Natural killer cell (primary cell): ENCODE results near the gene DGLUCY. TPM values are rescaled to one million over a fixed set of nuclear protein-coding genes. Genes with fewer than 3 reads are reported as not detected.
A peak's percentile ranks its signal among the peaks of the same experiment; 100 is the strongest.

Experiments used
- ATAC-seq, 3 donors: fragments of 150-1000 bp in 2 of 3; fragments of 200-7000 bp in 1 of 3; cut with Tn5 transposase; 1 replicate in 1 of 3; 2 replicates in 2 of 3; pipeline ENCODE4 v1.10.0; 2021; ENCODE audit warnings: mild to moderate bottlenecking in 2 of 3, moderate library complexity in 2 of 3
- DNase-seq, 2 donors: peaks; one replicate each; pipeline versions ENCODE4 v3.0.0 to v3.0.0-alpha.2; 2013 to 2021; ENCODE audit warnings: mixed read lengths in 1 of 2
- H3K27ac ChIP-seq: one replicate; pipeline ENCODE4 v1.5.1; 2013; ENCODE audit warnings: mild to moderate bottlenecking, low read length
- H3K27me3 ChIP-seq: one replicate; pipeline ENCODE4 v1.6.1; 2013; ENCODE audit warnings: low read length; ENCODE audit not compliant: control insufficient read depth, insufficient read depth
- H3K36me3 ChIP-seq: one replicate; pipeline ENCODE4 v1.6.1; 2013; ENCODE audit warnings: low read length; ENCODE audit not compliant: control insufficient read depth, insufficient read depth
- H3K4me1 ChIP-seq: one replicate; pipeline ENCODE4 v1.6.1; 2013; ENCODE audit warnings: low read length; ENCODE audit not compliant: control insufficient read depth, insufficient read depth
- H3K4me3 ChIP-seq: one replicate; pipeline ENCODE4 v1.5.1; 2013; ENCODE audit warnings: low read length
- H3K9me3 ChIP-seq: one replicate; pipeline ENCODE4 v1.6.1; 2013; ENCODE audit warnings: low read length; ENCODE audit not compliant: control insufficient read depth, insufficient read depth
- H3K27ac Mint-ChIP-seq, 2 donors: one replicate each; pipeline ENCODE4 v1.8.0; 2022; ENCODE audit warnings: mild to moderate bottlenecking in 2 of 2, mixed read lengths in 2 of 2, moderate library complexity in 1 of 2
- H3K27me3 Mint-ChIP-seq, 2 donors: one replicate each; pipeline ENCODE4 v1.8.0; 2022; ENCODE audit warnings: low read depth in 2 of 2, mixed read lengths in 2 of 2
- H3K36me3 Mint-ChIP-seq: one replicate; pipeline ENCODE4 v1.8.0; 2022; ENCODE audit warnings: mixed read lengths
- H3K4me1 Mint-ChIP-seq, 2 donors: one replicate each; pipeline ENCODE4 v1.8.0; 2022; ENCODE audit warnings: mixed read lengths in 2 of 2
- H3K4me3 Mint-ChIP-seq: one replicate; pipeline ENCODE4 v1.8.0; 2022; ENCODE audit warnings: mild to moderate bottlenecking, moderate library complexity, mixed read lengths
- H3K9me3 Mint-ChIP-seq, 2 donors: one replicate each; pipeline ENCODE4 v1.8.0; 2022; ENCODE audit warnings: mixed read lengths in 2 of 2
- WGBS: methylation state at CpG from one replicate; pipeline ENCODE4 v1.1.7; 2013; ENCODE audit warnings: missing lambda C conversion rate; ENCODE audit not compliant: insufficient coverage; 5-methylcytosine and 5-hydroxymethylcytosine counted together
- intact Hi-C: fragments of 100-400 bp; cut with micrococcal nuclease; formaldehyde crosslinking; loops from one replicate; pipeline ENCODE4 v1.14.2; 2022
- total RNA-seq, 4 donors: library from RNA; stranded (reverse); fragments of 120-200 nt in 1 of 4; gene quantifications; one replicate each; pipeline versions ENCODE4 v1.2.3 to v1.2.4, GENCODE V29; 2013 to 2022
- TF ChIP-seq, protein P1 (sequence below): fragments of 200-600 bp; IDR thresholded peaks from one replicate; pipeline ENCODE4 v1.8.0; 2022; ENCODE audit warnings: antibody characterized with exemption

DGLUCY gene
- total RNA-seq, 3 donors from 2014 or later (not counting 1 experiment from before 2014, with no cell fraction given), result 108 to 142 (median 110) TPM

GRCh38 chr14:91232052-91232451 is 118.2 kb downstream of the DGLUCY start:
- peak overlapping the region; percentile 81 for H3K4me3 Mint-ChIP-seq
- intact Hi-C loops, result no loop called here

GRCh38 chr14:91232603-91233002 is 118.7 kb downstream of the DGLUCY start:
- Mint-ChIP-seq H3K27ac (peak overlapping the region; percentile 98 to 100), H3K4me1 (peaks cover 66 to 78% of the 10 kb centered on the region in 2 donors), H3K36me3 (no peaks in the 10 kb centered on the region), H3K27me3 (no peaks in the 10 kb centered on the region), H3K4me3 (peak overlapping the region; percentile 81), H3K9me3 (peaks cover 0 to 2% of the 10 kb centered on the region in 2 donors)
- WGBS, result 92% methylated on average over 2 of the region's 2 CpGs
- ATAC-seq (no peak), DNase-seq (peak in 1 of 2 donors; percentile 1)
- TF ChIP-seq, protein P1, sequence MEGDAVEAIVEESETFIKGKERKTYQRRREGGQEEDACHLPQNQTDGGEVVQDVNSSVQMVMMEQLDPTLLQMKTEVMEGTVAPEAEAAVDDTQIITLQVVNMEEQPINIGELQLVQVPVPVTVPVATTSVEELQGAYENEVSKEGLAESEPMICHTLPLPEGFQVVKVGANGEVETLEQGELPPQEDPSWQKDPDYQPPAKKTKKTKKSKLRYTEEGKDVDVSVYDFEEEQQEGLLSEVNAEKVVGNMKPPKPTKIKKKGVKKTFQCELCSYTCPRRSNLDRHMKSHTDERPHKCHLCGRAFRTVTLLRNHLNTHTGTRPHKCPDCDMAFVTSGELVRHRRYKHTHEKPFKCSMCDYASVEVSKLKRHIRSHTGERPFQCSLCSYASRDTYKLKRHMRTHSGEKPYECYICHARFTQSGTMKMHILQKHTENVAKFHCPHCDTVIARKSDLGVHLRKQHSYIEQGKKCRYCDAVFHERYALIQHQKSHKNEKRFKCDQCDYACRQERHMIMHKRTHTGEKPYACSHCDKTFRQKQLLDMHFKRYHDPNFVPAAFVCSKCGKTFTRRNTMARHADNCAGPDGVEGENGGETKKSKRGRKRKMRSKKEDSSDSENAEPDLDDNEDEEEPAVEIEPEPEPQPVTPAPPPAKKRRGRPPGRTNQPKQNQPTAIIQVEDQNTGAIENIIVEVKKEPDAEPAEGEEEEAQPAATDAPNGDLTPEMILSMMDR, result no peak
- Histone ChIP-seq H3K36me3 (peaks cover 26% of the 10 kb centered on the region), H3K27me3 (no peaks in the 10 kb centered on the region), H3K9me3 (no peaks in the 10 kb centered on the region), H3K4me1 (peaks cover 74% of the 10 kb centered on the region), H3K27ac (peak overlapping the region; percentile 90), H3K4me3 (no peak overlapping the region)
- intact Hi-C loops, result no loop called here

More at GRCh38 chr14:91232052-91232451, 118.2 kb downstream of the DGLUCY start:
- Mint-ChIP-seq H3K4me1 (peaks cover 66 to 82% of the 10 kb centered on the region in 2 donors), H3K27ac (peak overlapping the region; percentile 98 to 100), H3K9me3 (peaks cover 0 to 2% of the 10 kb centered on the region in 2 donors), H3K36me3 (no peaks in the 10 kb centered on the region), H3K27me3 (no peaks in the 10 kb centered on the region)
- Histone ChIP-seq H3K36me3 (peaks cover 26% of the 10 kb centered on the region), H3K4me1 (peaks cover 79% of the 10 kb centered on the region), H3K27me3 (no peaks in the 10 kb centered on the region), H3K9me3 (no peaks in the 10 kb centered on the region), H3K27ac (peak overlapping the region; percentile 90), H3K4me3 (no peak overlapping the region)
- 28% methylated on average over 2 of the region's 2 CpGs for WGBS
- TF ChIP-seq, protein P1, result no peak
- DNase-seq (peak in 1 of 2 donors; percentile 32), ATAC-seq (no peak)

- H3K27me3 ChIP-seq, result no peaks in the 10 kb centered on the region
- H3K4me3 Mint-ChIP-seq, result no peak overlapping the region
- intact Hi-C loops, result no loop called here
- peaks cover 29% of the 10 kb centered on the region for H3K36me3 ChIP-seq
- no peaks in the 10 kb centered on the region for H3K27me3 Mint-ChIP-seq
- H3K27ac ChIP-seq, result peak overlapping the region; percentile 9
- H3K9me3 Mint-ChIP-seq, result peaks cover 0 to 2% of the 10 kb centered on the region in 2 donors
- ATAC-seq (no peak), DNase-seq (no peak)
- WGBS, result 89% methylated on average over 63 of the region's 63 CpGs
- peaks cover 65 to 78% of the 10 kb centered on the region in 2 donors for H3K4me1 Mint-ChIP-seq
- no peaks in the 10 kb centered on the region for H3K9me3 ChIP-seq
- peak overlapping the region; percentile 57 to 65 for H3K27ac Mint-ChIP-seq
- H3K36me3 Mint-ChIP-seq, result peaks cover 7% of the 10 kb centered on the region
- TF ChIP-seq, protein P1, result no peak
- H3K4me3 ChIP-seq, result no peak overlapping the region
- peaks cover 66% of the 10 kb centered on the region for H3K4me1 ChIP-seq
Measured at GRCh38 chr14:91233936-91234790, 120.3 kb downstream of the DGLUCY start.
